ENCODE results near the gene ASB5. TPM values are rescaled to one million over a fixed set of nuclear protein-coding genes. Genes with fewer than 3 reads are reported as not detected.

ASB5 gene
- polyA plus RNA-seq, 3 donors: not detected

- Histone ChIP-seq H3K4me2 (replicated peaks; ENCODE audit: extremely low read depth, low read length, poor library complexity, severe bottlenecking) (no peak overlapping the region), H3K79me2 (ENCODE audit: insufficient read depth, low read length) (no peaks in the 10 kb centered on the region), H3K9me3 (replicated peaks in 1 of 2; ENCODE audit: control insufficient read depth in 1 of 2, insufficient read depth in 1 of 2, low read length in 2 of 2) (no peaks in the 10 kb centered on the region), H3K4me1 (ENCODE audit: control insufficient read depth in 1 of 2, insufficient read depth in 2 of 2, low read length in 2 of 2) (no peaks in the 10 kb centered on the region), H3K4me3 (replicated peaks in 1 of 3; ENCODE audit: low read depth in 2 of 3, low read length in 3 of 3) (no peak overlapping the region), H4K20me1 (ENCODE audit: insufficient read depth, low read length) (no peaks in the 10 kb centered on the region), H2AFZ (ENCODE audit: insufficient read depth, low read depth, low read length, poor library complexity, severe bottlenecking) (no peak overlapping the region), H3K9ac (ENCODE audit: insufficient read depth, low read length, poor library complexity, severe bottlenecking) (no peak overlapping the region), H3K36me3 (replicated peaks in 1 of 2; ENCODE audit: control insufficient read depth in 1 of 2, insufficient read depth in 2 of 2, low read length in 2 of 2) (no peaks in the 10 kb centered on the region), H3K27me3 (ENCODE audit: control insufficient read depth in 2 of 2, insufficient read depth in 2 of 2, low read length in 2 of 2) (no peaks in the 10 kb centered on the region), H3K27ac (ENCODE audit: low read depth in 1 of 2, low read length in 2 of 2) (no peak overlapping the region)
- no peak for TF ChIP-seq CTCF (IDR thresholded peaks at IDR 0.05)
- H3K27me3 Mint-ChIP-seq (ENCODE audit: low read depth in 3 of 3): peaks cover 2 to 6% (median 3%) of the 10 kb centered on the region in 3 donors
- WGBS (ENCODE audit: insufficient coverage): 53% methylated on average over 2 of the region's 5 CpGs
- DNase-seq: no peak
- H3K9me3 Mint-ChIP-seq: no peaks in the 10 kb centered on the region
- H3K4me1 Mint-ChIP-seq: no peaks in the 10 kb centered on the region
- no peak overlapping the region for H3K4me3 Mint-ChIP-seq
- no peak overlapping the region for H3K27ac Mint-ChIP-seq
- intact Hi-C loops (cut with micrococcal nuclease): no loop called here
- no peaks in the 10 kb centered on the region for H3K36me3 Mint-ChIP-seq
Observed at GRCh38 chr4:176270669-176271068, 1.6 kb upstream of the ASB5 start.

- Histone ChIP-seq H3K4me3 (replicated peaks in 1 of 3; ENCODE audit: low read depth in 2 of 3, low read length in 3 of 3) (no peak overlapping the region), H3K4me1 (ENCODE audit: control insufficient read depth in 1 of 2, insufficient read depth in 2 of 2, low read length in 2 of 2) (no peaks in the 10 kb centered on the region), H3K4me2 (replicated peaks; ENCODE audit: extremely low read depth, low read length, poor library complexity, severe bottlenecking) (no peak overlapping the region), H2AFZ (ENCODE audit: insufficient read depth, low read depth, low read length, poor library complexity, severe bottlenecking) (no peak overlapping the region), H3K9me3 (replicated peaks in 1 of 2; ENCODE audit: control insufficient read depth in 1 of 2, insufficient read depth in 1 of 2, low read length in 2 of 2) (no peaks in the 10 kb centered on the region), H3K27me3 (ENCODE audit: control insufficient read depth in 2 of 2, insufficient read depth in 2 of 2, low read length in 2 of 2) (no peaks in the 10 kb centered on the region), H3K79me2 (ENCODE audit: insufficient read depth, low read length) (no peaks in the 10 kb centered on the region), H3K36me3 (replicated peaks in 1 of 2; ENCODE audit: control insufficient read depth in 1 of 2, insufficient read depth in 2 of 2, low read length in 2 of 2) (no peaks in the 10 kb centered on the region), H3K9ac (ENCODE audit: insufficient read depth, low read length, poor library complexity, severe bottlenecking) (no peak overlapping the region), H3K27ac (ENCODE audit: low read depth in 1 of 2, low read length in 2 of 2) (no peak overlapping the region), H4K20me1 (ENCODE audit: insufficient read depth, low read length) (no peaks in the 10 kb centered on the region)
- H3K27ac Mint-ChIP-seq: no peak overlapping the region
- no CpG with 5 or more reads among the region's 2 CpGs for WGBS (ENCODE audit: insufficient coverage)
- intact Hi-C loops (cut with micrococcal nuclease): no loop called here
- H3K27me3 Mint-ChIP-seq (ENCODE audit: low read depth in 3 of 3): peaks cover 0 to 4% (median 2%) of the 10 kb centered on the region in 3 donors
- no peaks in the 10 kb centered on the region for H3K36me3 Mint-ChIP-seq
- TF ChIP-seq CTCF (IDR thresholded peaks at IDR 0.05): no peak
- no peak overlapping the region for H3K4me3 Mint-ChIP-seq
- DNase-seq: no peak
- H3K4me1 Mint-ChIP-seq: no peaks in the 10 kb centered on the region
- H3K9me3 Mint-ChIP-seq: peaks cover 0 to 2% (median 0%) of the 10 kb centered on the region in 7 donors
Observed at GRCh38 chr4:176266026-176266425, 3.0 kb downstream of the ASB5 start.

Measured in CD14-positive monocyte (primary cell).